ENCODE data around the gene AVPR1B.

GRCh38 chr1:206142011-206142410, 24.8 kb upstream of the AVPR1B start:
- no peak for TF ChIP-seq CTCF (IDR thresholded peaks at IDR 0.05)
- TF ChIP-seq POLR2AphosphoS5 (IDR thresholded peaks at IDR 0.05) = no peak
- no peak for TF ChIP-seq POLR2A (IDR thresholded peaks at IDR 0.05)

Data from stomach (tissue), 4 donors.